Pancreas (tissue), 10 donors: Measurements from ENCODE around the gene SERPINC1. TPM values are rescaled to one million over a fixed set of nuclear protein-coding genes. Genes with fewer than 3 reads are reported as not detected.
"Not testable (repeated sequence)": the region's sequence is repeated elsewhere in the genome, so short reads cannot be mapped to it uniquely, and the experiment has no call there.

Experiments used
- ATAC-seq, 4 donors: fragments of 200-7000 bp; cut with Tn5 transposase; one replicate each; pipeline versions ENCODE4 v1.8.0 to v1.9.1; 2020; ENCODE audit warnings: mild to moderate bottlenecking in 4 of 4, moderate library complexity in 4 of 4
- DNase-seq, 6 donors: peaks; one replicate each; pipeline ENCODE4 v3.0.0-alpha.2; 2020
- FAIRE-seq: peaks from 2 replicates; lab custom pipeline; 2012; peaks lifted over from hg19 to GRCh38; lab: Jason Lieb, UNC
- H3K27ac ChIP-seq, 4 donors: fragments of 200-600 bp; sonication (generic); 1 replicate in 3 of 4; 2 replicates in 1 of 4; pipeline versions ENCODE4 v1.5.0 to v1.8.0; 2020
- H3K27me3 ChIP-seq, 4 donors: fragments of 200-600 bp; one replicate each; pipeline ENCODE4 v1.8.0; 2021
- H3K36me3 ChIP-seq, 3 donors: fragments of 200-600 bp; sonication (generic) in 1 of 3; one replicate each; pipeline versions ENCODE4 v1.5.0 to v1.8.0; 2020 to 2021
- H3K4me1 ChIP-seq, 3 donors: fragments of 200-600 bp; one replicate each; pipeline ENCODE4 v1.8.0; 2021
- H3K4me3 ChIP-seq, 4 donors: fragments of 200-600 bp; sonication (generic) in 2 of 4; one replicate each; pipeline versions ENCODE4 v1.5.0 to v1.8.0; 2020 to 2021
- H3K9me3 ChIP-seq, 4 donors: fragments of 200-600 bp; one replicate each; pipeline ENCODE4 v1.8.0; 2021
- CTCF ChIP-seq, 4 donors: fragments of 200-600 bp; sonication (generic) in 3 of 4; IDR thresholded peaks; one replicate each; pipeline versions ENCODE4 v1.5.0 to v1.8.0; 2021; ENCODE audit warnings: antibody characterized with exemption in 4 of 4
- WGBS, 2 donors: extraction: QIAGEN DNeasy Blood & Tissue Kit; methylation state at CpG; one replicate each; pipeline ENCODE4 v1.1.7; 2013; 5-methylcytosine and 5-hydroxymethylcytosine counted together
- intact Hi-C, 3 donors: fragments of 100-400 bp; cut with DNase I; formaldehyde crosslinking; loops; one replicate each; pipeline versions ENCODE4 v1.11.1 to v1.14.2; 2022
- polyA plus RNA-seq, 2 donors: library from polyadenylated mRNA; stranded (reverse); fragments of 200-250 nt; gene quantifications; one replicate each; pipeline ENCODE4 v1.2.3, GENCODE V29; 2013
- total RNA-seq, 6 donors: library from RNA; stranded (reverse); fragmentation: NEBNext Ultra II Directional in 4 of 6; extraction: Animal tissue kit (Norgen Biotek cat#: 25700) in 4 of 6; gene quantifications; one replicate each; pipeline versions ENCODE4 v1.2.1 to v1.2.4, GENCODE V29; 2021 to 2023
- donor health status: healthy with polysubstance abuse.
- donor health status: DM: no; HTN: no; CAD: no; lungs with moderate emphysema.
- donor health status: DM: no; HTN: no; CAD: no.
- donor health status: control.
- donor health status: control.
- donor health status: Bipolar disorder and iron deficiency.
- donor health status: DM: yes; HTN: yes; CAD: no.
- donor health status: DM: no; HTN: no; CAD: no.
- donor health status: DM: no; HTN: no; CAD: no.
- donor health status: DM: yes; HTN: yes; CAD: no.

The SERPINC1 gene
- total RNA-seq (1 to 10 TPM in 1 of 6 donors, under 1 TPM in 1, not detected in 4; 0.16 to 1.2 TPM), polyA plus RNA-seq (not detected)

GRCh38 chr1:173917149-173917548, at the start of gene SERPINC1:
Gene SERPINC1, minus strand, starts transcription at chr1:173917327. Its CDS starts 68 bp downstream, at chr1:173917259.
- no peak for DNase-seq
- peaks cover 0 to 3% (median 0%) of the 10 kb centered on the region in 4 donors for H3K9me3 ChIP-seq
- no peak within 1 kb of the TSS for H3K27ac ChIP-seq
- no peaks in the 10 kb centered on the region for H3K36me3 ChIP-seq
- H3K27me3 ChIP-seq, result no peaks in the 10 kb centered on the region
- TF ChIP-seq CTCF (IDR thresholded peaks at IDR 0.05), result no peak
- no peak within 1 kb of the TSS for H3K4me3 ChIP-seq
- intact Hi-C loops, result no loop called here
- 87 to 89% methylated on average over 3 of the region's 3 CpGs for WGBS, 2 donors
- no peak for ATAC-seq
- H3K4me1 ChIP-seq, result no peaks in the 10 kb centered on the region
- no peak for FAIRE-seq

GRCh38 chr1:173965896-173966295, 48.8 kb upstream of the SERPINC1 start:
- DNase-seq, ATAC-seq: not testable (repeated sequence)
- peaks cover 0 to 63% (median 11%) of the 10 kb centered on the region in 3 donors for H3K36me3 ChIP-seq

GRCh38 chr1:173963477-173963876, 46.4 kb upstream of the SERPINC1 start:
- intact Hi-C loops, result no loop called here
- TF ChIP-seq CTCF (IDR thresholded peaks at IDR 0.05), result no peak
- no peak overlapping the region for H3K4me3 ChIP-seq
- ATAC-seq, result no peak
- peaks cover 0 to 59% (median 20%) of the 10 kb centered on the region in 3 donors for H3K36me3 ChIP-seq
- no peak for DNase-seq
- H3K9me3 ChIP-seq, result no peaks in the 10 kb centered on the region
- 94 to 96% methylated on average over 1 of the region's 1 CpG for WGBS, 2 donors
- no peak overlapping the region for H3K27ac ChIP-seq
- no peaks in the 10 kb centered on the region for H3K4me1 ChIP-seq
- no peaks in the 10 kb centered on the region for H3K27me3 ChIP-seq
- no peak for FAIRE-seq

More at GRCh38 chr1:173965896-173966295, 48.8 kb upstream of the SERPINC1 start:
- H3K4me3 ChIP-seq, H3K4me1 ChIP-seq, H3K27ac ChIP-seq, intact Hi-C loops, FAIRE-seq, H3K9me3 ChIP-seq, H3K27me3 ChIP-seq: not testable (repeated sequence)
- WGBS, 2 donors, result 95% methylated on average over 5 of the region's 5 CpGs

GRCh38 chr1:173960625-173961024, 43.5 kb upstream of the SERPINC1 start:
- WGBS, 2 donors, result 68 to 78% methylated on average over 5 of the region's 5 CpGs
- TF ChIP-seq CTCF (IDR thresholded peaks at IDR 0.05), result no peak
- no peak for FAIRE-seq
- Histone ChIP-seq H3K4me1 (no peaks in the 10 kb centered on the region), H3K27me3 (no peaks in the 10 kb centered on the region), H3K36me3 (peaks cover 0 to 57% (median 23%) of the 10 kb centered on the region in 3 donors), H3K4me3 (no peak overlapping the region), H3K9me3 (no peaks in the 10 kb centered on the region), H3K27ac (no peak overlapping the region)
- ATAC-seq, result no peak
- intact Hi-C loops, result no loop called here
- DNase-seq, result no peak

GRCh38 chr1:173954179-173954578, 37.1 kb upstream of the SERPINC1 start:
- no peak for ATAC-seq
- no peak overlapping the region for H3K4me3 ChIP-seq
- peaks cover 3 to 29% (median 4%) of the 10 kb centered on the region in 3 donors for H3K36me3 ChIP-seq
- no peak for TF ChIP-seq CTCF (IDR thresholded peaks at IDR 0.05)
- DNase-seq, result no peak
- no peak for FAIRE-seq
- H3K4me1 ChIP-seq, result no peaks in the 10 kb centered on the region
- no peaks in the 10 kb centered on the region for H3K27me3 ChIP-seq
- no peak overlapping the region for H3K27ac ChIP-seq
- no peaks in the 10 kb centered on the region for H3K9me3 ChIP-seq
- intact Hi-C loops, result no loop called here
